Fibroblast of the aortic adventitia (primary cell): Measurements from ENCODE around the gene TENM4. TPM values are rescaled to one million over a fixed set of nuclear protein-coding genes. Genes with fewer than 3 reads are reported as not detected.

Experiments used
- DNase-seq: peaks from one replicate; pipeline ENCODE4 v3.0.0-alpha.2; 2010; ENCODE audit warnings: low read depth
- H3K4me3 ChIP-seq: 2 replicates; pipeline ENCODE4 v1.5.1; 2011; ENCODE audit warnings: low read depth, mild to moderate bottlenecking, control low read depth, low read length, moderate library complexity
- total RNA-seq: library from RNA; depleted of rRNA; stranded (reverse); fragments of >200 nt; gene quantifications from 2 replicates; pipeline ENCODE4 v1.2.3, GENCODE V29; 2012; ENCODE audit warnings: low replicate concordance
- TF ChIP-seq, protein P1 (sequence below): IDR thresholded peaks from 2 replicates; pipeline ENCODE4 v1.5.1; 2011; ENCODE audit warnings: mild to moderate bottlenecking, low read length, control low read depth, inconsistent platforms; ENCODE audit not compliant: insufficient read depth

Gene TENM4
- total RNA-seq, 1 donor: 113 TPM

DNA sequence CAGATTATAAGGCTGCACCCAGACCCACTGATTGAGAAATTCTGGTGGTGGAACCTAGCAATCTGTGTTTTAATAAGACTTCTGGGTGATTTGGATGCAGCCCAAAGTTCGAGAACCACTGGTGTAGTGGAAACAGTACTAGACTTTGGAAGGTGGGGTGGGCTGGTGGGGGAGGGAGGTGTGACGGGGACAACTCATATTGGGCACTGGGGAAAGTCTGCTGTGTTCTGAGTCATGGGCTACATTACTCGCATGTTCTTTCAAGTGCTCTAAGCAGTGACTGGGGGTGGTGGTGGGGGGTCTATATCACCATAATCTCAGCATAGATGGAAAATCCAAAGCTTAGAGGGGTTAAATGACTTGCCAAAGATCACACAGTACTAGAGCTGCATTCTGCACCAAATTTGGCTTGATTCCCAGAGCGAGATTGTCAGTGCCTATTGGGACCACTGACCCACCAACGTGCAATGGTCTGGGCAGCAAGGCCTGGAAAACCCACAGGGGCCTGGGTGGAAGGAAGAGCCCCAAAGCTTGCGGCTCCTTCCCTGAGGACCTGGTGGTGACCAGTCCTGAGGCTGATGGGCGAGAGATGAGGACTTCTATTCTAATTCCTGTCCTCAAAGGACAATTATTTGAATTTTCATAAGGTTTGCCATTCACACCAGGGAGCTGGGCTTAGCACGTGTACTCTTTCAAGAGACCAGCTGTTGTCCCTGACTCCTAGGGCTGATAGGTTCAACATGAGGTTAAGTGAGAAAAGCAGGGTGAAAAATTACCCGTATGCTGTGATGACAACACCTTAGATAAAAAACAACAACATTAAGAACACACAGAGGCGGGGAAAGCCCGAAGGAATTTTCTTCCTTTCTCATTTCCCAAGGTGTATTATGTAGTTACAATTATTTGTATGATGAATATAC lies 788.6 kb downstream of the TENM4 start:
- TF ChIP-seq, protein P1, sequence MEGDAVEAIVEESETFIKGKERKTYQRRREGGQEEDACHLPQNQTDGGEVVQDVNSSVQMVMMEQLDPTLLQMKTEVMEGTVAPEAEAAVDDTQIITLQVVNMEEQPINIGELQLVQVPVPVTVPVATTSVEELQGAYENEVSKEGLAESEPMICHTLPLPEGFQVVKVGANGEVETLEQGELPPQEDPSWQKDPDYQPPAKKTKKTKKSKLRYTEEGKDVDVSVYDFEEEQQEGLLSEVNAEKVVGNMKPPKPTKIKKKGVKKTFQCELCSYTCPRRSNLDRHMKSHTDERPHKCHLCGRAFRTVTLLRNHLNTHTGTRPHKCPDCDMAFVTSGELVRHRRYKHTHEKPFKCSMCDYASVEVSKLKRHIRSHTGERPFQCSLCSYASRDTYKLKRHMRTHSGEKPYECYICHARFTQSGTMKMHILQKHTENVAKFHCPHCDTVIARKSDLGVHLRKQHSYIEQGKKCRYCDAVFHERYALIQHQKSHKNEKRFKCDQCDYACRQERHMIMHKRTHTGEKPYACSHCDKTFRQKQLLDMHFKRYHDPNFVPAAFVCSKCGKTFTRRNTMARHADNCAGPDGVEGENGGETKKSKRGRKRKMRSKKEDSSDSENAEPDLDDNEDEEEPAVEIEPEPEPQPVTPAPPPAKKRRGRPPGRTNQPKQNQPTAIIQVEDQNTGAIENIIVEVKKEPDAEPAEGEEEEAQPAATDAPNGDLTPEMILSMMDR: no peak
- DNase-seq: no peak
- H3K4me3 ChIP-seq: no peak overlapping the region

DNA sequence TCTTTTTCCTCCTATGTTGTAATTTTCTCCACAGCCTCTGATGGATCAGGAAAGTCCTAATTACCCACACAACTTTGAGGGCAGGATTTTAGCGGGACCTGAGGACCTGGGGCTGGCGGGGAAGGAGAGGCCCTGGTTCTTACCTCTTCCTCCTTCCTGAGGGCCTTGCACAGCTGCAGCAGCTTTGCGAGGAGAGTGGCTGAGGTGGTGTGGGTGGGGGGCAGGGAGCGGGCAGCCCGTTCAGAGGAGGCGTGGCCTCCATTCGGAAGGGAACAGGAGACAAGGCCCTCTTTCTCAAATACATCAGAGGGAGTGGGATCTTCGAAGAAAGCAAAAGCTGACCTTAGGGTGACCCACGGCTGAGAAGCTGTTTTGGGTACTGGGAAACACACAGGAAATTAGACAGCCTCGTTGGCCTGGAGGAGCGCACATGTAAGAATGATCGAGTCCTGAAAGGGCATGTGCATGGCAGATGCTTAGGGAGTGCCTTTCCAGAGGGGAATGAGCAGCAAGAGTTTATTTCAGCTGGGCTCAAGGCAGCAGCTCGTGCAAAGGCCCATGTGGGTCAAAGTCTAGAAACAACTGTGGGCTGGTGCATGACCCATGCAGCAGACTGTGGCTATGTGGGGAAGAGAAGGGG lies 789.6 kb downstream of the TENM4 start:
- H3K4me3 ChIP-seq: no peak overlapping the region
- no peak for DNase-seq
- TF ChIP-seq, protein P1: no peak

DNA sequence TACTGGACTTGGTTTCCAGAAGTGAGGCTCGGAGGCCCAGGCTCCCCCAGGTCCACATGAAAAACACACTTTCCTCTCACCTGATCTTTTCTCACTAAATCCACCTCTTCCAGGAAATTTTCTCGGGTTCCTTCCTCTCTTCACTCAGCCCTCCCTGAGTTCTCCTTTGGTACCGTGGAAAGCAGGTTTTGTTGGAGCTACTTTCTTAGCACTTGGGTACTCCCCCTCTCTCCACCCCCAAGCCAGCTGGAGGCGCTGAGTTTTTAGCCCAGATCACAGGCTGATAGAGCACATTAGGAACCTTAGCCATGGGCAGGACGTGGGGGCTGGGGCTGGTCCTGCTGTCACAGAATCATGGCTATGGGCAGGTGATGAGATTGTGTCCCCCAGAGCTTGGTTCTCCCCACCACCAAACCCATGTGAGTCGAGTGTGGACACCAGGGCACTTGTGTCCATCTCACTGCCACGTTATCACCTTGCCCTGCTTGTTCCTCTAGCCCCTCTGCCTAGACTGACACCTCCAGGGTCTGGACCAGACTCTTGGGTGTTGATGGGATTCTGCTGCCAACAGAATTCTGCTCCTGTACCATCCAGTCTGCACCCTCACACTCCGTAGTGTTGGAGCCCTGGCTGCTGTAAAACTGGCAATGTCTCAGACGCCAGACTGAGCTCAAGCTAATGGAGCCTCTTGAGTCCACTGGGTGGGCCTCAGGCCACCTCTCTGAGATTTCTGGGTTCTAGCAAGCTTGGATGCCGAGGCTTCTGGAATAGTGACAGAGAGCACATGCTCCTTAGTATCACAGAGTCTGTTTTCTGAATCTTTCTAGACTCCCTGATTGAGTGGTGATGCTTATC lies 791.2 kb downstream of the TENM4 start:
- H3K4me3 ChIP-seq: no peak overlapping the region
- TF ChIP-seq, protein P1: no peak
- no peak for DNase-seq

DNA sequence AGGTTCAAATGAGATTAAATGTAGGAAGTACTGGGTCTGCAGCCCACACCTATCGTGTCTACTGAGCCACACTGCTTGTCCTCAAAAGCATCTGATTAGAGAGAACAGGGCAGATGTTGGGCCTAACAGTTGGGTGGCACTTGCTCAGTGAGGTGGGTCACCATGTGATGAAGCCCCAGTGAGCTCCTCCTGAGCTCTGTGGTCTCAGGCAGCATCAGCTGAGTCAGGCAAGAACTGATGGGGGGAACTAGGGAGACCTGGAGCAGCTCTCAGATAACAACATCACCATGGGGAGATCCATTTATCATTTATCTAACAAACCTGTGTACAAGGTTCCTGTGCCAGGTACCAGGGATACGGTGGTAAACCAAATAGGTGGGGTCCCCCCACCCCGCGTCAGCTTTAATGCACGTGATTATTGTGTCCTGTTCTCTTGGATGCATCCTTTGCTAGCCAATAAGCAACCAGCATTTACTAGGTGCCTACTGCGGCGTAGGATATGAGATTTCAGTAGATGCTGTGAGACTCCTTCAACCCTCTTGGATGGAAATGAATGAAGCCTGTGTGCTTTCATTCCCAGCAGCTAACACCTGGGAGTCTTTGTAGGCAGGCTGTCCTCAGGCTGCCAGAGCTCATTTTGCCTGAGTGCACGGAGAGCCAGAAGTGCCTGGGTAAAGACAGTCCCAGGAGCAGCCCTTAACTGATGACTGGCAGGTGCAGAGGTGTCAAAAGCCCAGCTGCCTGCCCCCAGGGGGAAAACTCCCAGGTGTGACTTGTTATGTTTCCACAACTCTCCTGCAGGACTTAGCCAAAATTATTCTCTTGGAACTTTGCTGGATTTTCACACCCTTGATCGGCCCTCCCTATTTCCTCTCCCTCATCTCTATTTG lies 792.6 kb downstream of the TENM4 start:
- no peak for DNase-seq
- TF ChIP-seq, protein P1: no peak
- no peak overlapping the region for H3K4me3 ChIP-seq

DNA sequence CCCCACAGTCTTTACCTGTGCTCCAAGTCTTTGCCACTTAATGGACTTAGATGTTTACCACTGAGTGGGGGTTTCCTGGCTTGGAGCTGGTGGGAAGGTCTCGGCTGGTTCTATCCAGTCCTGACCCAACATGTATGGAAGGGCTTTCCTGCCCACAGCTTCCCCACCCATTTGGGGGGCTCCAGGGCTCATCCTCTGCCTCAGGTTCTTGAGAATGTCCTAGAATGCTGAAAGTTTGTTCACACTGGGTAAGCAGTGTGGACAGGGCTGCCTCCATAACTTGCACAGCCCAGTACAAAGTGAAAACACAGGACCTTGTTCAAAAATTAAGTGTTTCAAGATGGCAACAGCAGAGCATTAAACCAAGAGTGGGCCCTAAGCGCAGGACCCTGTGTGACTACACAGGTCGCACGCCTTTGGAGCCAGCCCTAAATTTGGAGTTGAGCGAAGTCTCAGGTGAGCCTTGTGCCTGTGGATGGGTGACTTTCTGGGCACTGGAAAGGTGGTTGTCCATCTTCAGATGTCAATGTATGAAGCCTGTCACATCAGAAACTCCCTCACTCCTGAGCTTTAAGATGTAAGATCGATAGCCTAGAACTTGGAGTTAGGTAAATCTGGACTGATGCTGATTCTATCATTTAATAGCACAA lies 793.4 kb downstream of the TENM4 start:
- TF ChIP-seq, protein P1: no peak
- DNase-seq: no peak
- no peak overlapping the region for H3K4me3 ChIP-seq
